A673 (cell line): ENCODE measurements around the gene FPGS. TPM values are rescaled to one million over a fixed set of nuclear protein-coding genes. Genes with fewer than 3 reads are reported as not detected.
"Not testable (repeated sequence)": the region's sequence is repeated elsewhere in the genome, so short reads cannot be mapped to it uniquely, and the experiment has no call there.

Experiments
- BruUV-seq: library from RNA; stranded (reverse); fragments of 400-500 nt; replicated peaks from 2 replicates; lab custom pipeline; 2021; lab: Mats Ljungman, UMichigan
- CTCF ChIA-PET: fragments of 300-600 bp; sonication (Branson Sonifier 250); formaldehyde crosslinking; loops from one replicate; lab custom pipeline; 2022; ENCODE audit warnings: antibody characterized with exemption; lab: Charles Lee
- POLR2A ChIA-PET: fragments of 300-600 bp; sonication (Branson Sonifier 250); formaldehyde crosslinking; loops from one replicate; lab custom pipeline; 2022; ENCODE audit warnings: antibody characterized with exemption; ENCODE audit not compliant: low non-redundant PET; lab: Charles Lee
- DNase-seq: peaks from one replicate; pipeline ENCODE4 v3.0.0-alpha.2; 2015; ENCODE audit warnings: low spot score
- H3K27ac ChIP-seq: fragments of 200-600 bp; sonication (generic); 2 replicates; pipeline ENCODE4 v1.5.1; 2016; ENCODE audit warnings: mixed run types, low read depth, mild to moderate bottlenecking, mixed read lengths, antibody characterized with exemption, low read length; ENCODE audit not compliant: poor library complexity, severe bottlenecking
- H3K27me3 ChIP-seq: fragments of 200-600 bp; sonication (generic); replicated peaks from 2 replicates; pipeline ENCODE4 v1.6.1; 2017; ENCODE audit warnings: mixed run types, low read depth, mild to moderate bottlenecking, mixed read lengths, antibody characterized with exemption, low read length; ENCODE audit not compliant: insufficient read depth, poor library complexity
- H3K36me3 ChIP-seq: fragments of 200-600 bp; sonication (generic); 2 replicates; pipeline ENCODE4 v1.6.1; 2016; ENCODE audit warnings: mixed run types, mild to moderate bottlenecking, mixed read lengths, antibody characterized with exemption, low read length; ENCODE audit not compliant: insufficient read depth, poor library complexity, severe bottlenecking
- H3K4me1 ChIP-seq: fragments of 200-600 bp; sonication (generic); 2 replicates; pipeline ENCODE4 v1.6.1; 2017; ENCODE audit warnings: mixed run types, mild to moderate bottlenecking, mixed read lengths, antibody characterized with exemption, low read length; ENCODE audit not compliant: insufficient read depth, poor library complexity, severe bottlenecking
- H3K4me3 ChIP-seq: fragments of 200-600 bp; sonication (generic); 2 replicates; pipeline ENCODE4 v1.5.1; 2016; ENCODE audit warnings: low read depth, mixed run types, mild to moderate bottlenecking, mixed read lengths, low read length; ENCODE audit not compliant: poor library complexity, severe bottlenecking
- H3K9me3 ChIP-seq: fragments of 200-600 bp; sonication (generic); 2 replicates; pipeline ENCODE4 v1.6.1; 2016; ENCODE audit warnings: mixed run types, low read depth, mild to moderate bottlenecking, mixed read lengths, antibody characterized with exemption, low read length; ENCODE audit not compliant: poor library complexity, severe bottlenecking
- CTCF ChIP-seq: fragments of 300-800, 200-600 bp; sonication (generic); conservative IDR thresholded peaks from 2 replicates; pipeline ENCODE4 v1.5.1; 2017; ENCODE audit warnings: low read depth, mild to moderate bottlenecking, antibody characterized with exemption, low read length, moderate library complexity, mixed read lengths
- EZH2 ChIP-seq: fragments of 200-600 bp; sonication (generic); IDR thresholded peaks from 2 replicates; pipeline ENCODE4 v1.6.1; 2017; ENCODE audit warnings: borderline replicate concordance, low read depth, mild to moderate bottlenecking, mixed read lengths, antibody characterized with exemption, low read length; ENCODE audit not compliant: poor library complexity, severe bottlenecking
- intact Hi-C: fragments of 100-400 bp; cut with micrococcal nuclease; formaldehyde crosslinking; loops from one replicate; pipeline ENCODE4 v1.10.0; 2022; ENCODE audit not compliant: unreplicated experiment
- total RNA-seq: library from RNA; stranded (reverse); gene quantifications from 2 replicates; pipeline ENCODE4 v1.2.3, GENCODE V29; 2021

Gene FPGS
- total RNA-seq, 1 experiment from 2014 or later = 74.9 TPM

- POLR2A ChIA-PET = no interaction called here
- intact Hi-C loops = no loop called here
These were observed 23.3 kb upstream of the FPGS start for GRCh38 chr9:127779136-127779981.

DNA sequence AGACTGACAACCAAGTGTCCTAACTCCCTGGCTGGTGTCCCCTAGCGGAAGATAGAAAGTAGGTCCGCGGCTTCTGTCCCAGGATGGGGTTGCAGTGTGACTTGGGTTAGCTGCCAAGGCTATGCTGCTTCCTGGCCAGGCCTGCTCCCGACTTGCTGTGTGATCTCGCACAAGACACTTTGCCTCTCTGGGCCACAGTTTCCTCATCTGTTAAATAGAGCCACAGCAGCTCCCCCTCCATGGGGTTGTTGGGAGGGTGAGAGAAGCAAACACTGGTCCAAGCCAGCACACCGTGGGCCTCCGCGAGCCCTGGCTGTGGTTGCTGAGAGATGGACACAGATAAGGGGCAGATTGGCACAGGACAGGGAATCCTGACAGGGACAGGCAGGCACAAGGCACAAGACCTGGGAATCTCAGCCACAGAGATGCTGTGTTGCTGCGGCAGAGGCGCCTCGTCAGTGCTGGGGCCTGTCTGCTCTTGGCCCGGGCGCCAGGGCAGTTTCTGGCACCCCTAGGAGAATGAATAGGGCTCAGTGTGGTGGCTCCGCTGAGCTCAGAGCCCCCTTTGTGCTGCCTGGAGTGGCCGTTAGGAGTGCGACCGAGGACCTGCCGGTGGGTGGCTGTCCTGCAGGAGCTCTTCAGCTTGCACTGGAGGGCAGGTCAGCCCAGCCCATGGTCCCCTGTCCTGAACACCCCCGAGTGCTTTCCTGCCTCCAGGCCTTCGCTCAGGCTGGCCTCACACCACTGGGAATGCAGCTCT, 22.4 kb upstream of the FPGS start:
- intact Hi-C loops = no loop called here
- DNase-seq = no peak
- CTCF ChIA-PET = no interaction called here
- H3K9me3 ChIP-seq = no peaks in the 10 kb centered on the region
- H3K4me1 ChIP-seq = no peaks in the 10 kb centered on the region
- H3K36me3 ChIP-seq = no peaks in the 10 kb centered on the region
- POLR2A ChIA-PET = no interaction called here
- BruUV-seq = no TSS peak
- no peak overlapping the region for H3K27ac ChIP-seq
- TF ChIP-seq CTCF = no peak
- TF ChIP-seq EZH2 = no peak
- H3K4me3 ChIP-seq = no peak overlapping the region
- H3K27me3 ChIP-seq = no peaks in the 10 kb centered on the region

More at GRCh38 chr9:127779136-127779981, 23.3 kb upstream of the FPGS start:
- no peaks in the 10 kb centered on the region for H3K36me3 ChIP-seq
- no peaks in the 10 kb centered on the region for H3K27me3 ChIP-seq
- no peak for TF ChIP-seq CTCF
- TF ChIP-seq EZH2 = no peak
- no peak for DNase-seq
- H3K4me1 ChIP-seq = no peaks in the 10 kb centered on the region
- no peak overlapping the region for H3K27ac ChIP-seq
- H3K9me3 ChIP-seq = no peaks in the 10 kb centered on the region
- H3K4me3 ChIP-seq = no peak overlapping the region
- no TSS peak for BruUV-seq
- CTCF ChIA-PET = no interaction called here

GRCh38 chr9:127780909-127781308, 21.8 kb upstream of the FPGS start:
- H3K9me3 ChIP-seq, H3K27me3 ChIP-seq, POLR2A ChIA-PET, H3K27ac ChIP-seq, CTCF ChIA-PET, H3K36me3 ChIP-seq, BruUV-seq, H3K4me3 ChIP-seq, H3K4me1 ChIP-seq, DNase-seq, intact Hi-C loops: not testable (repeated sequence)
